ENCODE measurements around the gene ULK2. TPM values are rescaled to one million over a fixed set of nuclear protein-coding genes. Genes with fewer than 3 reads are reported as not detected.
"Not testable (repeated sequence)": the region's sequence is repeated elsewhere in the genome, so short reads cannot be mapped to it uniquely, and the experiment has no call there.

The ULK2 gene
- total and polyA plus RNA-seq, 2 of the 13 experiments (the other 11 are each of a cell fraction or from before 2014, with no cell fraction given), result 0.01 TPM; not detected in 1

- no TSS peak for BruUV-seq (replicated peaks)
- 3% methylated on average over 3 of the region's 3 CpGs for WGBS (ENCODE audit: low lambda C conversion rate)
- ATAC-seq, result no peak
These were observed 2.7 kb downstream of the ULK2 start for GRCh38 chr17:19865021-19865420.

DNA sequence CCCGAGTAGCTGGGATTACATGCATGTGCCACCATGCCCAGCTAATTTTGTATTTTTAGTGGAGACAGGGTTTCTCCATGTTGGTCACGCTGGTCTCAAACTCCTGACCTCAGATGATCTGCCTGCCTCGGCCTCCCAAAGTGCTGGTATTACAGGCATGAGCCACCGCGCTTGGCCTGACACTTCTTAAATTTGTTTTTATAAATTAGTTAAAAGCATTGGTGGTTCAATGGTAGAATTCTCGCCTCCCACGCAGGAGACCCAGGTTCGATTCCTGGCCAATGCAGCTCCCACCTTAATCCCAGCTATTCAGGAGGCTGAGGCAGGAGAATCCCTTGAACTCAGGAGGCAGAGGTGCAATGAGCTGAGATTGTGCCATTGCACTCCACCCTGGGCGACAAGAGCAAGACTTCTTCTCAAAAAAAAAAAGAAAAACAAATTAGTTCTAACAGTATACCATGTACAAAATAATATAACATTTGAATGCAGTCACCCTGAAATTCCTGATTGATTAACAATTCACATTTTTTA lies 7.0 kb downstream of the ULK2 start:
- H4K20me1 ChIP-seq (ENCODE audit: insufficient read depth, low read length); H3K79me2 ChIP-seq (ENCODE audit: insufficient read depth, low read length); DNase-seq (ENCODE audit: low spot score); H3K4me3 ChIP-seq (replicated peaks in 1 of 3; ENCODE audit: insufficient read depth in 1 of 3, low read depth in 2 of 3, low read length in 3 of 3); BruUV-seq (replicated peaks); H2AFZ ChIP-seq (ENCODE audit: low read length); CTCF ChIA-PET (ENCODE audit: low intra/inter-chr PET ratio, low total read pairs); ATAC-seq; H3K36me3 ChIP-seq (replicated peaks in 1 of 2; ENCODE audit: control insufficient read depth in 1 of 2, insufficient read depth in 2 of 2, low read length in 2 of 2); FAIRE-seq; H3K4me1 ChIP-seq (ENCODE audit: insufficient read depth, low read length); H3K27ac ChIP-seq (ENCODE audit: extremely low read length, insufficient read depth, low read length); in situ Hi-C loops (cut with HindIII; ENCODE audit: extremely low pct_ligation_motif_present, low pct_unique_long_range_greater_than_20kb); H3K27me3 ChIP-seq (ENCODE audit: control insufficient read depth in 1 of 2, insufficient read depth in 2 of 2, low read length in 2 of 2); intact Hi-C loops (cut with micrococcal nuclease; ENCODE audit: unreplicated experiment); H3K9ac ChIP-seq (ENCODE audit: insufficient read depth, low read depth, low read length); H3K9me3 ChIP-seq (ENCODE audit: low read length); POLR2A ChIA-PET; H3K4me2 ChIP-seq (ENCODE audit: low read depth, low read length): not testable (repeated sequence)
- whole genome bisulfite sequencing (ENCODE audit: low lambda C conversion rate), result 34% methylated on average over 9 of the region's 9 CpGs

More at GRCh38 chr17:19865021-19865420, 2.7 kb downstream of the ULK2 start:
- no peak overlapping the region for H3K4me2 ChIP-seq (ENCODE audit: low read depth, low read length)
- no peaks in the 10 kb centered on the region for H4K20me1 ChIP-seq (ENCODE audit: insufficient read depth, low read length)
- peaks cover 0 to 4% of the 10 kb centered on the region in 2 experiments; a peak in 1 of 5 replicates for H3K27me3 ChIP-seq (ENCODE audit: control insufficient read depth in 1 of 2, insufficient read depth in 2 of 2, low read length in 2 of 2)
- no peaks in the 10 kb centered on the region for H3K36me3 ChIP-seq (replicated peaks in 1 of 2; ENCODE audit: control insufficient read depth in 1 of 2, insufficient read depth in 2 of 2, low read length in 2 of 2)
- H3K27ac ChIP-seq (ENCODE audit: extremely low read length, insufficient read depth, low read length), result no peak overlapping the region
- CTCF ChIA-PET (ENCODE audit: low intra/inter-chr PET ratio, low total read pairs), result no interaction called here
- H3K9ac ChIP-seq (ENCODE audit: insufficient read depth, low read depth, low read length), result no peak overlapping the region
- in situ Hi-C loops (cut with HindIII; ENCODE audit: extremely low pct_ligation_motif_present, low pct_unique_long_range_greater_than_20kb), result no loop called here
- peaks cover 8% of the 10 kb centered on the region for H3K4me1 ChIP-seq (ENCODE audit: insufficient read depth, low read length)
- intact Hi-C loops (cut with micrococcal nuclease; ENCODE audit: unreplicated experiment), result no loop called here
- POLR2A ChIA-PET, result no interaction called here
- TF ChIP-seq ARID4A (CRISPR knock-in tag; IDR thresholded peaks at IDR 0.05; ENCODE audit: borderline replicate concordance), result no peak
- no peak for TF ChIP-seq ZNF331 (CRISPR knock-in tag; IDR thresholded peaks at IDR 0.05)
- TF ChIP-seq KDM5A (IDR thresholded peaks at IDR 0.05; ENCODE audit: borderline replicate concordance, low read length), result no peak
- TF ChIP-seq GPN1 (CRISPR knock-in tag; IDR thresholded peaks at IDR 0.05; ENCODE audit: borderline replicate concordance), result no peak
- no peak for TF ChIP-seq HHEX (CRISPR knock-in tag; IDR thresholded peaks at IDR 0.05)
- no peak for TF ChIP-seq HIVEP1 (CRISPR knock-in tag; IDR thresholded peaks at IDR 0.05)
- TF ChIP-seq POLR2AphosphoS5 (IDR thresholded peaks at IDR 0.05; ENCODE audit: low read depth, low read length), result no peak
- no peak for TF ChIP-seq ZNF317 (CRISPR knock-in tag; IDR thresholded peaks at IDR 0.05)
- no peak for TF ChIP-seq MYC (CRISPR knock-in tag; IDR thresholded peaks at IDR 0.05; ENCODE audit: borderline replicate concordance)
- no peak for FAIRE-seq
- no peaks in the 10 kb centered on the region for H3K79me2 ChIP-seq (ENCODE audit: insufficient read depth, low read length)
- H3K4me3 ChIP-seq (replicated peaks in 1 of 3; ENCODE audit: insufficient read depth in 1 of 3, low read depth in 2 of 3, low read length in 3 of 3), result no peak overlapping the region
- DNase-seq (ENCODE audit: low spot score), result no peak
- no peaks in the 10 kb centered on the region for H3K9me3 ChIP-seq (ENCODE audit: low read length)
- H2AFZ ChIP-seq (ENCODE audit: low read length), result no peak overlapping the region

Data from HepG2 (cell line).